HuH-7.5 (cell line): ENCODE results near the gene GSE1.

Experiments
- DNase-seq: peaks from one replicate; pipeline ENCODE4 v3.0.0; 2011; ENCODE audit warnings: low spot score

Gene GSE1

DNA sequence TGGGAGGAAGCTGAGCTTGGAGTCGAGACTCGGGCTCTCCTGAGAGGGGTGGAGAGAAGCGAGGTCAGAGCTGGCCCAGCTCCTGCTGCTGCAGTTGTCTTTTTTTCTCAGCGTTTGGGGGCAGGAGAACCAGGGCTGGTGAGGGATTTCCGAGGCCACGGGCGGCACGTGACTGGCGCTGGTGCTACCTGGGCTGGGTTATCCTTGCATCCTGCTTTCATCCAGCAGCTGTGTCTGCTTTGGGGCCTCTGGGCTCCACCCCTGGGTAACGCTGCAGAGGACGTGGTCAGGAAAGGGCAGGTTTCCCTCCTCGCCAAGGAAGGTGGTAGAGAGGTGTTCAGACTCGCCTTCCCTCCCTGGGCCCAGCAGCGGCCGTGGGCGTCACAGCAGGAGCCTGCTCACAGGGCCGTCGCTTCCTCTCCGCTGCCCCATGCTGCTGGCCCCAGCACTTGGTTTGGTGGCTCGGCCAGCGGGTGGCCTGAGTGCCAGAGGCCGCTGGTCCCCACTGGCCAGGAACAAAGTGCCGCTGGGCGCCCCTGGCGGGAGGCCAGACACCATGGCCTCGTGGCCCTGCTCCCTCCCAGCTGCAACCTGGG, 22.5 kb downstream of the GSE1 start:
- DNase-seq: no peak

DNA sequence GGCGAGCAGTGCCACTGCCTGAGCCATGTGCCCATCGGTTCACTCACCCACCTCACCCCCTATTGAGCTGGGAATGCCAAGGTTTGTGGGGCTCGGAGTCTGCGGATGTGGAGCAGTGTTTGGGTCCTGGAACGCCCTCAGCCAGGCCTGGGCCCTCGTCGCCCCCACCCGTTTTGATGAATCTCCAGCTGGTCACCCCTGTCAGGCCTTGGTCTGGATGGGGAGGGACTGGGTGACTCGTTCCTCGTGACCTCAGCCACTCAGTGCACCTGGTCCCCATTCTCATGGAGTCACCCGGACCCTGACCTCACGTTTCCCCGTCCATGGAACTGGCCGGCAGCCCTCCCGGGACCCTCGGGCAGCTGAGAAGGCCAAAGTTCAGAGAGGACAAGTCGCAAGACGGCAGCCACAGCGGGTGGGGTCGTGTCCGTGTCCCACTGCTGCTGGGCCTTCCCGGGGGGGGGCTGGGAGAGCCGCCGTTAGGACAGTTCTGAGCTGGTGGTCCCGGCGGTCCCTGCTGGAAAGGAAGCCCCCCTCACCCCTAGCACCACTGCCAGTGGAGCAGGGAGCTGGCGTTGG, 23.2 kb downstream of the GSE1 start:
- DNase-seq: no peak

DNA sequence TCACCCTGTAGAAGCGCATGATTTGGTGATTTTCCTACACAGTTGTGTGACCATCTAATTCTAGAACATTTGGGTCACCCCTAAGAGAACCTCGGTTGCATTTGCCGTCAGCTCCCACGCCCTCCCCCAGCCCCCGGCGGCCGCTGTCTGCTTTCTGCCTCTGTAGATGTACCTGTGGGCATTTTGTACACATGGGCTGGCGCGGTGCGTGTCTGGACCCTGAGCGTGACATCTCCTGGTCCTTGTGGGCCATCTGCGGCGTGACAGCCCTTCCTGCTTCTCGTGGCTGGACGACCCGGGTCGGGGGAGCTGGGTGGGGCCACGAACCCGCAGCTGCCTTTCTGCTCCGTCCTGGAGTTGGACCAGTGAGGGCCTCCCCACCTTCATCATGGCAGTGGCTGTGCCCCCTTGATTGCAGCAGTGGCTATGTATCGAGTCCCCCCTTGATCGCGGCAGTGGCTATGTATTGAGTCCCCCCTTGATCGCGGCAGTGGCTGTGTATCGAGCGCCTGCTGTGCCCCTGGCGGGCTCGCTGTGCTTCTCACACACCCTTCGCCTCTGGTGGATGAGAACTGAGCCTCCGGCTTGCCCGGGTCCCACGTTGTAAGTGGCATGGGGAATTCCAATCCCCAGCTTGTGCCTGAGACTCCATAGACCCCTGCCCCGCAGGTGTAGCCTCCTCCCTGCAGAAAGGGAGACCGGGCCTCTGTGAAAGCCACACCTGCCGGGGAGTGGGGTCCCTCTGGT, 24.1 kb downstream of the GSE1 start:
- DNase-seq: no peak

DNA sequence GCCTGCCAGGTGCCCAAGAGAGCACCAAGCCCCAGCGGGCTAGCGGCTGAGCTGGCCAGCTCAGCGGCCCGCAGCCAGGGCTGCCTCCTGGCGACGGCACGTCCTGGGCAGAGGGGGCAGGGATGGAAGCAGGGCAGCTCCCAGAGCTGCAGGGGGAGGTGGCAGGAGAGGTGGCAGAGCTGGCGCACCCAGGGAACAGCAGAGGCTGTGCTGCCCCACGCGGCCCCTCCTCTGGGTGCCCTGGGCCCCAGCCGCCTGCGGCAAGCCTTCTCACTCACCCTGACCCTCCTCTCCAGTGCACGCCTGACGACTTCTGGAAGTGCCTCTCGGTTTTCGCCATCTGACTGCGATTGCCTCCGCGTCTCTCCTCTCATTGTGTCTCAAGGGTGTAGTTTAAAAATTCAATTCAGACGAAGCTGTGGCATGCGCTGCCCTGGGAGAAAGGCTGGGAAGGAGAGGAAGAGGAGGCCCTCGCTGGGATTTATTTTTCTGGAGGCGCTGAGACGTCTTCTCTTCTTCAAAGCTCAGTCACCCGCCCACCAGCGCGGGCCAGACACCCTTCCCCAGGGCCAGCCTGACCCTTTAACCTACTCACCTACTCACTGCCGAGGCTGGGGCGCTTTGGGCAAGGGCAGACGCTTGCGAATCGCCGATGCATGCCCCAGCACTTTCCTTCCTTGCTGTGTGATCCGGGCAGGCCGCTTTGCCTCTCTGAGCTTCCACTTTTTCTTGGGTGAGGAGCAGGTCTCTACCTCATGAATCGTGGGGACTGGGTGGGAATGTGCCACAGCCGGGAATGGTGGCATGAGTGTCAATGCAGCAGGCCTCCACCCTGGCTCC, 24.9 kb downstream of the GSE1 start:
- no peak for DNase-seq

DNA sequence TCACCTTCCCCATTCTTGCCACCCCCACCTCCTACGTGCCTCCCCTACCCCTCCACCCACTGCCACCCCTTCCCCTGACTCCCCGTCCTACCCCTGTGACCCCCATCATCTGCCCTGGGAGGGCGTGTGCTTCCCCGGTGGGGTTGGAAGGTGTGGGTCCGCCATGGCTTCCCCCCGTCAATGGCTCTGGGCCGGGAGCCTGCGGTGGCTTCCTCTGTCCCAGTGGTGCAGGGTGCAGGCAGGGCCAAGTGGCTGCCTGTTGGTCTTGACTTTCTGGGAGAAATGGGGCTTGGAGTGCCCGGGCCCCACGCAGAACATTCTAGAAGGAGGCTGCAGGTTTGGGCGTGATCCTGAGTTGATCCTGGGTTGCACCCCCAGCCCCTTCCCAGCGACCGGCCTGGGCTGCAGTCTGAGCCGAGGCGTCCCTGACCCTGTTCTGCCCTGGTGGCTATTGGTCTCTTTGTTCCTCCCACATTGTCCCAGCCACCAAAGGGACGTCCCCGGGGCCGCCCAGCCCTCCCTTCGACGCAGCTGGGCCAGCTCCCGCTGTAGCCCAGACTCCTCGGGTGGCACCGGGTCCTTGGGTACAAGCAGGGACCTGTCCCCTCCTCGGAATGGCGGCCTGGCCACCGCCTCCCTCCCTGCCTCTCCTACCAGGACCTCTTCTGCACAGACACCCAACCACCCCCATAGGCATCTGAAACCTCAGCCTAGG, 25.7 kb downstream of the GSE1 start:
- DNase-seq: no peak

DNA sequence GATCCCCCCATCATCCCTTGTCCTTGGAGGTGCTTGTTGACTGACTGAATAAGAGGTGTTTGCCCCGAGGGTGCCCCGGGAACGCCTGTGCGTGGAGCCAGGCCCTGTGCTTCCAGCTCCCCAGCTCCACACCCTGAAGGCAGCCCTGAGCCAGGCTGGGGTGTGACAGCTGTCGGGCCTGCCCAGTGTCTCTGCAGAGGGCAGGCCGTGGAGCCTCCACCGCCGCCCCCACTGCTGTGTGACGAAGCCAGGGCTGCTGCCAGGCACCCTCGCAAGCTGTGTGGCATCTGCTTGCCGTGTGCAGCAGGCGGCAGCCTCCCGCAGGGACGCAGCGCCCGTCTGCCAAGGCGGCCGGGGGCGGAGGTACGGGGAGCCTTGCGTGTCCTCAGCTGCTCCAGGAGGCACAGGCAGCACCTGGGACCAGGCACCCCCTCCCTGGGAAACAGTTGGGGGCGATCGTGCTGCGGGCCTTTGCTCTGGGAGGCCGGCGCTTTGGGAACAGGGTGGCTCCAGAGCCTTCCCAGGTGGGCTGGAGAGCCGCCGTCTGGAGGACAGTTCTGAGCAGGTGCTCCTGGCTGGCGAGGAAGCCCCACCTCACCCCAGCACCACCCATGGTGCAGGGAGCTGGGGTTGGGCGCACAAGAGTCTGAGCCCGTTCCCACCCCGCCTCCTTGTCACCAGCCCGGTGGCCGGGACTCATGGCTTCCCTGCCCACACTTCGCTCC, 26.6 kb downstream of the GSE1 start:
- DNase-seq: no peak

DNA sequence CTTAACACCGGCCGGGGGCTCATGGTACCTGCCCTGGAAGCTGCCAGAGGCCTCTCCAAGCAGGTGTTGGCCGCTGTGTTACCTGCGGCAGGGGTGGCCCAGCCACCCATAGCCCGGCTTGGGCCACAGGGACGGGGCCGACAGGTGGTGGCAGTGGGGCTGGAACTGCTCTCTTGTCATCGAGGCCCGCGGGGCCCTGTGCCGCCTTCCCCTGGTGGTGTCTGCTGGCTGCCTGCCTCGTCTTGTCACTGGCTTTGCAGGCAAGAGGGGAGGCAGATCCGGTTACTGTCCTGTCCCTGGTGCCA, 27.1 kb downstream of the GSE1 start:
- no peak for DNase-seq

DNA sequence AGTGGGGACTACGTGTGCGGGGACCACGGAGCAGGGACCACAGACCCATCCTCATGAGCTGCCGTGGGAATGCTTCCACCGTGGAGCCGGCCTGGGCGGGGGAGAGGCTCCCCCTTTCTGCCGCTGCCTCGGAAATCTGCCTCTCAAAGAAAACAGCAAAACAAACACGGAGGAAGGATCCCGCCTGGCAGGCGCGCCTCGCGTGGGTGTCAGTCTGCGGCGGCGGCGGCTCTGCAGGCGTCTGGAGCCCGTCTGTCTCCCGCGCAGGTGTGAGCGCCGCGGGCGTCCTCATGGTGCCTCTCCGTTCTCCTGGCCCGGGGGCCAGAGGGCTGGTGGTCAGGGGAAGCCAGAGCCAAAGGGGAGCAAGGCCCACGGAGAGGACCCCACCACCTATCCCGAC, 27.5 kb downstream of the GSE1 start:
- no peak for DNase-seq

DNA sequence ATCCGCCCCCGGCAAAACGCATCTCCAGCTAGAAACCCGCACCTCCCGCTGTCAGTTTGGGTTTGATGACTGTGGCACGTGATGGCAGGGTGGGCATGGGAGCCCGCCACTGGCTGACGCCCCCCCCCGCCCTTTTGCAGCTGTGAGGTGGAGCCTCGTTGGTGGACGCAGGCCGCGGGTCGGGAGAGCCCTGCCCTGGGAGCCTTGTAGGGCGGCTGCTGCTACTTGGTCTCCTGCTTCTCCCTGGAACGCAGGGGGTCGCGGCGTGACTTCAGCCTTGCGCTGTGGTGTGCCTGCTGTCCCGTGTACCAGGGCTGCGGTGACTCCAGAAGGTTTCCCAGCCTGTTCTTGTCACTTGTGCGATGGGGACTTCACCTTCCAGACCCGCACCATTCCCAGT, 28.2 kb downstream of the GSE1 start:
- no peak for DNase-seq

DNA sequence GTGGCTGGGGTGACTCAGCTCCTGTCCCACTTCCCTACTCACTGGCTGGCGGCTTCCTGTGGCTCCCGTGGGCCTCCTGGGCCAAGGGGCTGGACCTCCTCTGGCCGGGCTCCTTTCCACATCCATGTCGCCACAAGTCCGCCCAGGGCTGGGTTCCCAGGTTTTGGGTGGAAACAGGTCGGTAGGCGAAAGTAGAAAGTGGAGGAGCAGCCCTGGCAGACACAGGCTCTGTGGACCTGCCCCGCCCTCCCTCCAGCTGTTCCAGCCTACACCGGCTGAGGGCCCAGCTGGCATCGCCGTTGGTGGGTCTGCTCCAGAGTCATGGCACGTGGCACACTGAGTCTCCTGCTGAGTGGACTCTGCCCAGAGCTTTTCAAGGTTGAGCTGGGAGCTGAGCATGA, 28.7 kb downstream of the GSE1 start:
- DNase-seq: no peak

DNA sequence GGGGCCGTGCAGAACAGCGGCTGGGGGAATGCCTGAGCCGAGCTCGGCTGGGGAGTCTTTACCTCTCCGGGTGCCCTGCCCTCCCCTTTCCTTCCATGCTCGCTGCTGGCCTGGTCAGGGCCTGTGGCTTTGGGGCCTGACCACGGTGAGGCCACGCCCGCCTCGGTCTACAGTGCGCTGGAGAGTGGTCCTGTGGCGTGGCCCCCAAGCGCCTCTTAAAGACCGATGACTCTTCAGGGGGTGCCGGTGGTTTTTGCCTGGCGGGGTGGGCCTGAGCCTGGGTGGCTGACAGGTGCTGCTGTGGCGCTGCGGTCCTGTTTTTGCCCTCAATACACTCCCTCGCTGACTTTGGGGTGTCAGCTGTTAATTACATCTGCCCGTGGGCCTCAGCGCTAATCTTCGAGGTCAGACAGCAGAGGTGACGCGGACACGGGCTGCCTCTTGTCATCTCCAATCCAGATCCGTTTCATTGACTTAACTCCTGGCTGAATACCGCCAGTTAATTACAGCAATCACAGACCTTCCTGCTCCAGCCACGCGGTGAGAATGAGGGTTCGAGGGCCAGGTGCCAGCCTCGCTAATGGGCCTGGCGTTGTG, 29.7 kb downstream of the GSE1 start:
- no peak for DNase-seq

DNA sequence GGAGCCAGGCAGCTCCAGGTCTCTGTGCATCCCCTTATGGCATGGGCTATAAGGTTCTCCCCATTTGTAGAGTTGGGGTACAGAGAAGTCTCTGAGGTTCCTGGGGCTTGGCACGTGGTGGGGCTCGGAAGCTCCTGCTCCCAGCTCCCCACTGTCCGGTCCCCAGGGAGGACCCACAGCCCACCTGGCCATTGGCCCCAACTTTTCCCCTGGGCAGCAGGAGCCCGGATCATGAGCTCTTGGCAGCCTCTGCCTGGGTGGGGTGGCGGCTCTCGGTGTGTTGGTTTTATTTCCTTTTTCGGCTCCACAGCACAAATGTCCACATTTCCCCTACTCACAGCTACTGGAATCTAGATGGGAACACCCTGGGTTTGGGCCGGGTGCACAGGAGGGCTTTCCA, 30.5 kb downstream of the GSE1 start:
- DNase-seq: no peak

DNA sequence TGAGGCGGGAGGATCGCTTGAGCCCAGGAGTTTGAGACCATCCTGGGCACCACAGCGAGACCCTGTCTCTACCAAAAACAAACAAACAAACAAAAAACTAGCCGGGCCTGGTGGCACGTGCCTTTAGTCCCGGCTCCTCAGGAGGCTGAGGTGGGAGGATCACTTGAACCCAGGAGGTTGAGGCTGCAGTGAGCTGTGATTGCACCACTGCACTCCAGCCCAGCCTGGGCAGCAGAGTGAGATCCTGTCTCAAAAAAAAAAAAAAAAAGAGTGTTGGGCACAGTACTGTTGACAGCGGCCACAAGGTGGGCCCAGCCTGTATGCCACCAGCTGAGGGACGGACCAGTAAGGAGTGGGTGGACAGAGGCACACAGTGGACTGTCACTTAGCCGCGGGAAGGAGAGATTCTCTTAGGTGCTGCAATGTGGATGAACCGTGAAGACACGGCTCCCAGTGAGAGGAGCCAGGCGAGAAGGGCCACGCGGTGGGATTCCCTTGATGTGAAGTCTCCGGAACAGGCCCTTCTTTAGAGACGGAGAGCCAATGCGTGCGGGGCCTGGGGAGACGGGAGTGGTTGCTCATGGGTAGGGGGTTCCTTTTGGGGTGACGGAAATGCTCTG, 31.1 kb downstream of the GSE1 start:
- DNase-seq: no peak

DNA sequence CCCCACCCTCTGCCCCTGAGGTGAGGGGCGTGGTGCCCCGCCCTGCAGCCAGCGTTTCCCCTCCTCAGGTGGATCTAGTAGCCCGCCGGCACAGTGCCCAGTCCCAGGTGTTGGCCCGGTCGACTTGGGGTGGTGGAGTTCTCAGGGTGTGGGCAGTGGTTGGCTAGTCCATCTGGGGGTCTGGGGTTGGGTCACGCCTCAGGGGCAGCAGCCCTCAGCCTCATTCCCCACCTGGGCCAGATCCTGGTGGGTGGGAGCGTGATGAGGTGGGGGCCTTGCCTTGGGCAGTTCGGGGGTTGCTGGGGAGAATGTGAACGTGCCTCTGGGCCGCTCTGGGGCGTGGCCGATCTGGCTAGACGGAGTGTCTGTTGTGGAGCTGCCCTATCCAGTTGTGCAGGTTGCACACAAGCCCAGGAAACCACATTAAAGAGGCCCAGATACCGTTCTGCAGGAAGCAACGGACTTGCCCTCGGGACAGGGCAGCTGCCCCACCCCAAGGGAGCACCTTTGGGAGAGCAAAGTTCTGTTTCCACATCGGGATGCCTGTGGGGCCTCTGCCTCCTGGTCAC, 32.0 kb downstream of the GSE1 start:
- no peak for DNase-seq

DNA sequence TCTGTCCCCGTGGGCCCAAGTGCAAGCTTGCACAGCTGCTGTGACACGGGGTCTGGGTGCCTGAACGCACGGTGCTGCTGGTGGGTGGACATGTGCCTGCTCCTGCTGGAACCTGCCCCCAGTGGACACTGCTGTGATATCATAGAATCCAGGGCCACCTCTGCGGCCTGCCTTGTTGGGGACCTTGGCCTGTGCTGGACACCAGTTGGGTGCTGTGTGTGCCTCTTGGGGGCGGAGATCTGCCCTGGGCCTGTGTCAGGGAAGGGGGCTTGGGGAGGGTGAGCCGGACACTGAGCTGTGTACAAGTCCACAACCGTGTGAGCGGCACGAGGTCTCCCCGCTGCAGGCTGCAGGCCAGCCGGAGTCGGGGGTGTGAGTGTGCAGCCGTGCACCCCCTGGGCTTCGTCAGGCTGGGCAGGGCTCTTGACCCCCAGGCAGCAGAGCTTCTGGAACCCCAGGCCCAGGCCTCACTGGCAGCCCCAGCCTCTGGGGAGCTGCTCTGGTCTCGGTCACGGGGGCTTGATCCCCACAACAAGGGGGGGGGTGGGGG, 33.3 kb downstream of the GSE1 start:
- no peak for DNase-seq

DNA sequence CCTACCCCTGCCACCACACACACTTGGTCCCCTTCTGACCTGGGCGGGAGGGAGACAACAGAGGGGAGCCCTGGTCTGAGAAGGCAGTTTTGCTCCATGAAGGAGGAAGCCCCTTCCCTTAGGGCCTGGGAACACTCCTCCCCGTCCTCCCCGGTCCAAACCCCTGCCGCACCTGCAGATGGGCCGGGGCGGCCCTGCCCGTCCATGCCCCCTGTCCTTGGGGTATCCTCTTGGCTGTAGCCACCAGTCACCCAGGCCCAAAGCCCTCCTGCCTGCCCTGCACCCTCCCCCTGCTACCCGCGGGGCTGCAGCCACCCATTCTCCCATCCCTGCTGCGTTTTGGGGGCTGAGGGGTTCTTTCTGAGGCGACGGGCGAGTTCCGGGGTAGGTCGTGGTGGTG, 33.9 kb downstream of the GSE1 start:
- DNase-seq: no peak

DNA sequence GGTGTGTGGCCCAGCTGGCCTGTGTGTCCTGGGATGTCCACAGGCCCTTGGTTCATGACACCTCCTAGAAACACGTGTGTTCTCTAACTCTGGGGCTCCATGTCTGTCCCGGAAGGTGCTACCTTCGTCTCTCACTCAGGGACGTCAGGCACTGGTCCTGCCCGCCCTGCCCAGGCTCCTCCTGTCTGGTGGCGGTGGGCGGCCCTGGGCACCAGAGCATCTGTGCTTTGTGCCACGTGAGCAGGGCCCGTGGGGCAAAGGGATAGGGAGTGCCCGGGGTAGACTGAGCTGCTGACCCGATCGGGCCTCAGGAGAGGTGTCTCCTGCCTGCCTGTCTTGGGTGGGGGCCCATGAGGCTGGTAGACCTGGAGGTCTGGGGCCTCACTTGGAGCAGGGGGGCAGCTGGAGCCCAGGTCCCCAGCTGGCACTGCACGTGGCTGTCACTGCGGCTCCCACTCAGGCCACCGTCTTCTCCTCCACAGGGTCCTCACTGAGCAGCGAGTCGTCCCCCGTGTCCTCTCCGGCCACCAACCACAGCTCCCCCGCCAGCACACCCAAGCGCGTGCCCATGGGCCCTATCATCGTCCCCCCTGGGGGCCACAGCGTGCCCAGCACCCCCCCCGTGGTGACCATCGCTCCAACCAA, 35.1 kb downstream of the GSE1 start:
- DNase-seq: no peak

DNA sequence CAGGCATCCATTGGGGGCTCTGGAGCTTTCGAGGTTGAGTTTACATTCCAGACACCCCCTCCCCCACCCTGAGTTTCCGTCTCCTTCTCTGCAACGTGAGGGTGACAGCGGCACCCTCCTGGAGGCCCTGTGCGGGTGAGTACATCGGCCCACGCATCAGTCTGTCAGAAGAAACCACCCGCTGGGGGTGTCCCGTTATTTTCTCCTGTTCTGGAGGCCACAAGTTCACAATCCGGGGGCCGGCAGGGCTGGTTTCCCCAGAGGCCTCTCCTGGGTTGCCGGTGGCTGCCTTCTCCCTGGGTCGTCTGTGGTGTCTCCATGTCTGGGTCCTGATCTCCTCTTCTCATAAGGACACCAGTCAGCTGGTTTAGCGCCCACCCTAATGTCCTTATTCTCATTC, 35.7 kb downstream of the GSE1 start:
- no peak for DNase-seq

DNA sequence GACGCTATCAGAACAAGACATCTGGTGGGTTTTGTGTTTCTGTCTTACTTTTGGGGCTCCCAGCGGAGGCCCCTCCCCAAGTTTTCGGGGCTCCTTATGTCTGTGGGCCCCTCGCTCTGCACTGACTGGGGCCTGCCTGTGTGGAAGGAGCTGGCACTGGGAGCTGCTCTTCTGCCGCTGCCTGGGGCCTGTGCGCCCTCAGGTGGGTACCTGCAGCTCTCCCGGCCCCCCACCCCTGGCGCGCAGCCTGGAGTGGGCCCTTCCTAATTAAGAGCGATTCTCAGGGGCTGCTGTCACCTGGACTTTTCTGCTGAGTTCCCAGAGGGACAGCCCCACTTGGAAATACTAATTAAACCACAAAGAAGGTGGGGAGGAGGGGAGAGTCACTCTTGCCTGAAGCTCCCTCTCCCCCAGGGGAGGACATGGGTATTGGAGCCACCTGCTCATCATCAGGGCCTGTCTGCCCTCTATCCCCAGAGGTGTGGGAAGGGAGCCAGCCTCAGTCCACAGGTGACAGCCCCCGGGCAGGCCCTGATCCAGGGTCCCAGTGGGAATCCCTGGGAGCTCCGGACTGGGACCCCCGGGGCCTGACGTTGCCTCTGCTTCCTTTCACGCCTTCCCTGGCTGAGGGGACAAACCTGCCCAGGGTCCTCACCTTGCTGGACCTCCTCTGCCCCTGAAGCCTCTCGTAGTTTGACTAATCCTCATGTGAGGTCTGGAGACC, 36.5 kb downstream of the GSE1 start:
- no peak for DNase-seq
